Esophagus squamous epithelium (tissue), 5 donors: ENCODE measurements around the gene SYNPO. TPM values are rescaled to one million over a fixed set of nuclear protein-coding genes. Genes with fewer than 3 reads are reported as not detected.
A peak's percentile ranks its signal among the peaks of the same experiment; 100 is the strongest.

Source experiments
- DNase-seq: peaks from one replicate; lab custom pipeline; 2025; lab: John Stamatoyannopoulos, UW
- H3K27ac ChIP-seq, 4 donors: fragments of 200-600 bp; sonication (generic); one replicate each; pipeline ENCODE4 v1.5.1; 2016 to 2019; ENCODE audit warnings: mild to moderate bottlenecking in 1 of 4
- H3K27me3 ChIP-seq, 4 donors: fragments of 200-600 bp; sonication (generic); 1 replicate in 3 of 4; 2 replicates in 1 of 4; pipeline versions ENCODE4 v1.5.1 to v1.6.0; 2017 to 2021; ENCODE audit warnings: antibody characterized with exemption in 1 of 4
- H3K36me3 ChIP-seq, 3 donors: fragments of 200-600 bp; sonication (generic); one replicate each; pipeline ENCODE4 v1.5.1; 2016 to 2019
- H3K4me1 ChIP-seq, 3 donors: fragments of 200-600 bp; sonication (generic); one replicate each; pipeline ENCODE4 v1.5.1; 2017 to 2019
- H3K4me3 ChIP-seq, 4 donors: fragments of 200-600 bp; sonication (generic); 1 replicate in 3 of 4; 2 replicates in 1 of 4; pipeline ENCODE4 v1.5.1; 2016 to 2019; ENCODE audit warnings: mild to moderate bottlenecking in 2 of 4, moderate library complexity in 1 of 4
- H3K9me3 ChIP-seq, 3 donors: fragments of 200-600 bp; sonication (generic); one replicate each; pipeline ENCODE4 v1.5.1; 2016 to 2019
- CTCF ChIP-seq, 6 experiments: fragments of 450-650 bp in 4 of 6; fragments of 200-600 bp in 2 of 6; sonication (generic) in 2 of 6; IDR thresholded peaks; one replicate each; pipeline ENCODE4 v1.5.1; 2016 to 2019; ENCODE audit warnings: antibody characterized with exemption in 6 of 6, mild to moderate bottlenecking in 4 of 6, moderate library complexity in 4 of 6
- POLR2A ChIP-seq, 4 donors: fragments of 450-650 bp; IDR thresholded peaks; one replicate each; pipeline ENCODE4 v1.6.1; 2017; ENCODE audit warnings: antibody characterized with exemption in 4 of 4, mild to moderate bottlenecking in 4 of 4, moderate library complexity in 3 of 4
- WGBS, 2 donors: methylation state at CpG; one replicate each; pipeline ENCODE4 v1.1.5; 2018; 5-methylcytosine and 5-hydroxymethylcytosine counted together
- intact Hi-C: fragments of 100-400 bp; cut with DNase I; formaldehyde crosslinking; loops from one replicate; pipeline ENCODE4 v1.15.0; 2022
- total RNA-seq, 4 donors: library from RNA; depleted of rRNA; stranded (reverse); fragments of >200 nt; gene quantifications; one replicate each; pipeline ENCODE4 v1.1.0, GENCODE V29; 2016
- donor health status: DM: yes; HTN: yes; CAD: no.

The SYNPO gene
- total RNA-seq, 4 donors from 2014 or later = 2.5 to 8.8 (median 5.6) TPM

DNA sequence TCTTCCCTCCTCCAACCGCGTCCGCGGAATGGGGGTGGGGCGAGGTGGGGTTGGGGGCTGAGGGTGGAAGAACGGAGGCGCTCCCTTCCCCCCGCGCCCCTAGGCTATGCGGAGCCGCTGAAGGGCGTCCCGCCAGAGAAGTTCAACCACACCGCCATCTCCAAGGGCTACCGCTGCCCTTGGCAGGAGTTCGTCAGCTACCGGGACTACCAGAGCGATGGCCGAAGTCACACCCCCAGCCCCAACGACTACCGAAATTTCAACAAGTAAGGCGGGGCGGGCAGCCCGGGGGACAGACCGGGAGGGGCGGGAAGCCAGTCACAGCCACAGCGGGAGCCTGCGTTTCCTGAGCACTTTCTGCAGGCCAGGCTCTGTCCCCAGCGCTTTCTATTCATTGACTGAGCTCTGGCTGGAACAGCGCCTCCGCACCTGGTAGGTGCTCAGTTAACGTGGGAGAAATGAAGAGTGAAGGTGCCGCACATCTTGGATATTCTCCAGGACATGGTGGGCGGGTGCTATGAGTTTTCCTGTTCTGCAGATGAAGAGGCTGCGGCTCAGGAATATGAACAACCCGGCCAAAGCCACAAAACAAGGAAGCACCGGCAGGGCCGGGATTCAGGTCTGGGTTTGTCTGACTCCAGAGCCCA, 31.9 kb downstream of the SYNPO start:
- no peaks in the 10 kb centered on the region for H3K9me3 ChIP-seq
- H3K4me3 ChIP-seq = peak overlapping the region; percentile 27 to 61 (median 49)
- no peaks in the 10 kb centered on the region for H3K36me3 ChIP-seq
- TF ChIP-seq POLR2A (IDR thresholded peaks at IDR 0.05) (no peak), CTCF (IDR thresholded peaks at IDR 0.05) (no peak)
- H3K4me1 ChIP-seq = peaks cover 7 to 37% (median 30%) of the 10 kb centered on the region in 3 donors
- WGBS, 2 donors = 6 to 23% methylated on average over 9 of the region's 38 CpGs
- peak overlapping the region in 3 of 4 donors; percentile 1 to 58 (median 21) for H3K27ac ChIP-seq
- intact Hi-C loops = no loop called here
- H3K27me3 ChIP-seq = peaks cover 0 to 13% (median 0%) of the 10 kb centered on the region in 4 donors
- no peak for DNase-seq

DNA sequence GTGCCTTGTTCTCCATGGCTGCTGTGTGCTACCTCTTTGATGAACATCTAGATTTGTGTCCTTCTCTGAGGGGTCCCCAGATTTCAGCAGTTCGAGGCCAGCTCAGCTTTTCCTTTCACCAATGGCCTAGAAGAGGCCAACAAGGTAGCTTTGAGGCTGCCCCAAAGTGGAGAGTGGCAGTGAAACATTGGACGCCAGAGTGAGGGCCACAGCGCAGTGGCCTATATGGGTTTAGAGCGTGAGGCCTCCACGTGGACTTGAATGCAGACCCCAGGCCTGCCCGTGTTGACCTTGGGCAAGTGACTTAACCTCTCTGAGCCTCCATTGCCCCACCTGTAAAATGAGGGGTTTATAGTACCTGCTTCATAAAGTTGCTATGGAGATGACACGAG, 32.4 kb downstream of the SYNPO start:
- Histone ChIP-seq H3K4me1 (peaks cover 7 to 37% (median 30%) of the 10 kb centered on the region in 3 donors), H3K27ac (no peak overlapping the region), H3K36me3 (no peaks in the 10 kb centered on the region), H3K4me3 (peak overlapping the region; percentile 27 to 61 (median 49)), H3K27me3 (peaks cover 0 to 13% (median 0%) of the 10 kb centered on the region in 4 donors), H3K9me3 (no peaks in the 10 kb centered on the region)
- no peak for DNase-seq
- TF ChIP-seq POLR2A (IDR thresholded peaks at IDR 0.05) (no peak), CTCF (IDR thresholded peaks at IDR 0.05) (no peak)
- intact Hi-C loops = no loop called here
- 71 to 75% methylated on average over 5 to 7 of the region's 7 CpGs for WGBS, 2 donors

DNA sequence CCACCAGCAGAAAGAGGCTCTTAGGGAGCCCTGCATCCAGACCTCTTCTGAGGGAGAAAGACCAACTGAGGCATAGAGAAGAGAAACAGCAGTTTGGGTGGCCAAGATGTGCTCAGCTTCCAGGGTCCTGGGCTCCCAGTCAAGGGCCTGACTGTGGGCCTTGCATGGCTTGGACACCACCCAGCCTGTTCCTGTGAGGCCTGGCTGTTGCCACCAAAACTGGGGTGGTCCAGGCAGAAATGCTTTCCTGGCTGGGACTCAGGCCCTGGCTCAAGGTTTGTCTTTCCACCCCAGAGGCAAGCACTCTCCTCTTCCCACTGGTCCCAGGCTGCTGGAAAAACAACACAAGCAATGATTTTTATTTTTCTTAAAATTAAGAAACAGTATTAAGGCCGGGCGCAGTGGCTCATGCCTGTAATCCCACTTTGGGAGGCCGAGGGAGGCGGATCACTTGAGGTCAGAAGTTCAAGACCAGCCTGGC, 33.9 kb downstream of the SYNPO start:
- no peak for TF ChIP-seq POLR2A (IDR thresholded peaks at IDR 0.05)
- no peak for TF ChIP-seq CTCF (IDR thresholded peaks at IDR 0.05)
- no peak for DNase-seq
- WGBS, 2 donors = 88 to 89% methylated on average over 4 of the region's 4 CpGs
- peak overlapping the region in 2 of 4 donors; percentile 39 to 72 for H3K27ac ChIP-seq
- peaks cover 7 to 37% (median 30%) of the 10 kb centered on the region in 3 donors for H3K4me1 ChIP-seq
- peaks cover 0 to 13% (median 0%) of the 10 kb centered on the region in 4 donors for H3K27me3 ChIP-seq
- H3K4me3 ChIP-seq = no peak overlapping the region
- H3K9me3 ChIP-seq = no peaks in the 10 kb centered on the region
- intact Hi-C loops = no loop called here
- H3K36me3 ChIP-seq = no peaks in the 10 kb centered on the region

DNA sequence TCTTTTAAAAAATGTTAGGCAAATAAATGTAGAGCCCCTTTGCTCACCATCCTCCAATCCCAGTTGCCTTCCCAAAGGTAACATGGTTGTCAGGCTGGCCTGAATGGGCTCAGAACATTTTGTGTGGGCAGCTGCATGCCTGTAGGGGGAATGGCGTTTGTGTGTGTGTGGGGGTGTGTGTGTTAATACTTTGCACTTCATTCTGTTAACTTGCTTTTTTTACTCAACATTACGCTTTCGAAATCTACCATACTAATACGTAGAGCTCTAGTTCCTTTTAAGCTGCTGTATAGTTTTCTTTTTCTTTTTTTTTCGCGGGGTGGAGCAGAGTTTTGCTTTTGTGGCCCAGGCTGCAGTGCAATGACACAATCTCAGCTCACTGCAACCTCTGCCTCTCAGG, 34.6 kb downstream of the SYNPO start:
- H3K27ac ChIP-seq = no peak overlapping the region
- intact Hi-C loops = no loop called here
- peaks cover 0 to 13% (median 0%) of the 10 kb centered on the region in 4 donors for H3K27me3 ChIP-seq
- no peaks in the 10 kb centered on the region for H3K36me3 ChIP-seq
- peaks cover 7 to 37% (median 30%) of the 10 kb centered on the region in 3 donors for H3K4me1 ChIP-seq
- TF ChIP-seq CTCF (IDR thresholded peaks at IDR 0.05) (no peak), POLR2A (IDR thresholded peaks at IDR 0.05) (no peak)
- no peak for DNase-seq
- 76 to 80% methylated on average over 6 of the region's 6 CpGs for WGBS, 2 donors
- H3K9me3 ChIP-seq = no peaks in the 10 kb centered on the region
- no peak overlapping the region for H3K4me3 ChIP-seq

GRCh38 chr5:150676578-150676977, 36.1 kb downstream of the SYNPO start:
- peaks cover 7 to 29% (median 26%) of the 10 kb centered on the region in 3 donors for H3K4me1 ChIP-seq
- TF ChIP-seq POLR2A (IDR thresholded peaks at IDR 0.05) (no peak), CTCF (IDR thresholded peaks at IDR 0.05) (no peak)
- peaks cover 0 to 8% (median 0%) of the 10 kb centered on the region in 4 donors for H3K27me3 ChIP-seq
- H3K36me3 ChIP-seq = no peaks in the 10 kb centered on the region
- no peak overlapping the region for H3K27ac ChIP-seq
- intact Hi-C loops = no loop called here
- WGBS, 2 donors = 73 to 97% methylated on average over 3 of the region's 9 CpGs
- DNase-seq = no peak
- H3K9me3 ChIP-seq = no peaks in the 10 kb centered on the region
- H3K4me3 ChIP-seq = no peak overlapping the region
